HEK293 (cell line): ENCODE measurements around the gene ITGA3.

Source experiments
- CTCF ChIA-PET: fragments of 350-600 bp; formaldehyde crosslinking; extraction: SDS; loops from one replicate; lab custom pipeline; 2021; ENCODE audit warnings: antibody characterized with exemption; lab: Yijun Ruan, JAX
- POLR2A ChIA-PET: fragments of 300-600 bp; formaldehyde crosslinking; extraction: SDS; loops from one replicate; lab custom pipeline; 2020; ENCODE audit warnings: antibody characterized with exemption, inconsistent platforms; lab: Yijun Ruan, JAX
- H3K27ac ChIP-seq: fragments of 200-500 bp; sonication (Bioruptor generic); 2 replicates; pipeline ENCODE4 v1.5.1; 2014; ENCODE audit warnings: low read depth, low read length, control low read depth, inconsistent platforms; ENCODE audit errors: extremely low read depth
- H3K36me3 ChIP-seq, 2 experiments: fragments of 200-500 bp in 1 of 2; sonication (Bioruptor generic) in 1 of 2; 1 replicate in 1 of 2; 2 replicates in 1 of 2; pipeline ENCODE4 v1.5.1; 2014 to 2017; ENCODE audit warnings: inconsistent platforms in 2 of 2, low read length in 2 of 2; ENCODE audit not compliant: control insufficient read depth in 2 of 2, insufficient read depth in 1 of 2
- H3K4me1 ChIP-seq: fragments of 200-500 bp; sonication (Bioruptor generic); 2 replicates; pipeline ENCODE4 v1.5.1; 2014; ENCODE audit warnings: mild to moderate bottlenecking, low read length, inconsistent platforms; ENCODE audit not compliant: control insufficient read depth, insufficient read depth
- H3K4me3 ChIP-seq: 2 replicates; pipeline ENCODE4 v1.5.1; 2011; ENCODE audit warnings: low read depth, mild to moderate bottlenecking, control low read depth, low read length, moderate library complexity
- H3K9me3 ChIP-seq: fragments of 200-500 bp; sonication (Bioruptor generic); 2 replicates; pipeline ENCODE4 v1.5.1; 2014; ENCODE audit warnings: low read depth, low read length, inconsistent platforms; ENCODE audit not compliant: control insufficient read depth, insufficient read depth
- GLIS1 ChIP-seq: fragments of 450-650 bp; formaldehyde crosslinking; IDR thresholded peaks from 2 replicates; pipeline ENCODE4 v1.5.1; 2016; ENCODE audit warnings: missing biosample characterization, missing genetic modification characterization
- KLF10 ChIP-seq: fragments of 450-650 bp; IDR thresholded peaks from 2 replicates; pipeline ENCODE4 v1.5.1; 2018; ENCODE audit warnings: missing biosample characterization, mild to moderate bottlenecking, missing genetic modification characterization
- KLF9 ChIP-seq: fragments of 450-650 bp; formaldehyde crosslinking; IDR thresholded peaks from 2 replicates; pipeline ENCODE4 v1.5.1; 2016; ENCODE audit warnings: missing biosample characterization, missing genetic modification characterization, low read depth
- REPIN1 ChIP-seq: fragments of 450-650 bp; formaldehyde crosslinking; IDR thresholded peaks from 2 replicates; pipeline ENCODE4 v1.5.1; 2017; ENCODE audit warnings: missing biosample characterization, missing genetic modification characterization, low read depth
- ZNF16 ChIP-seq: fragments of 450-650 bp; formaldehyde crosslinking; IDR thresholded peaks from 2 replicates; pipeline ENCODE4 v1.5.1; 2016; ENCODE audit warnings: low read depth, missing biosample characterization, missing genetic modification characterization
- ZNF184 ChIP-seq: fragments of 450-650 bp; IDR thresholded peaks from 2 replicates; pipeline ENCODE4 v1.5.1; 2018; ENCODE audit warnings: missing biosample characterization, mild to moderate bottlenecking, missing genetic modification characterization
- ZNF223 ChIP-seq: fragments of 450-650 bp; formaldehyde crosslinking; IDR thresholded peaks from 2 replicates; pipeline ENCODE4 v1.5.1; 2016; ENCODE audit warnings: missing biosample characterization, missing genetic modification characterization
- ZNF37A ChIP-seq: fragments of 450-650 bp; IDR thresholded peaks from 2 replicates; pipeline ENCODE4 v1.5.1; 2018; ENCODE audit warnings: missing biosample characterization, missing genetic modification characterization
- ZNF426 ChIP-seq: fragments of 450-650 bp; formaldehyde crosslinking; IDR thresholded peaks from 2 replicates; pipeline ENCODE4 v1.5.1; 2017; ENCODE audit warnings: missing biosample characterization, missing genetic modification characterization, mild to moderate bottlenecking, inconsistent platforms, moderate library complexity
- ZNF48 ChIP-seq: fragments of 450-650 bp; formaldehyde crosslinking; IDR thresholded peaks from 2 replicates; pipeline ENCODE4 v1.5.1; 2016; ENCODE audit warnings: missing biosample characterization, missing genetic modification characterization
- ZNF596 ChIP-seq: fragments of 450-650 bp; IDR thresholded peaks from 2 replicates; pipeline ENCODE4 v1.5.0; 2018; ENCODE audit warnings: missing biosample characterization, mild to moderate bottlenecking, missing genetic modification characterization, moderate library complexity
- ZNF658 ChIP-seq: fragments of 450-650 bp; formaldehyde crosslinking; IDR thresholded peaks from 2 replicates; pipeline ENCODE4; 2016; ENCODE audit warnings: missing biosample characterization, missing genetic modification characterization
- ZSCAN16 ChIP-seq: fragments of 450-650 bp; formaldehyde crosslinking; IDR thresholded peaks from 2 replicates; pipeline ENCODE4 v1.5.1; 2016; ENCODE audit warnings: missing biosample characterization, missing genetic modification characterization
- ZSCAN30 ChIP-seq: fragments of 450-650 bp; IDR thresholded peaks from 2 replicates; pipeline ENCODE4 v1.5.1; 2018; ENCODE audit warnings: missing biosample characterization, mild to moderate bottlenecking, missing genetic modification characterization, moderate library complexity
- TF ChIP-seq, protein P1 (sequence below): fragments of 450-650 bp; formaldehyde crosslinking; IDR thresholded peaks from 2 replicates; pipeline ENCODE4 v1.5.1; 2016; ENCODE audit warnings: missing biosample characterization, missing genetic modification characterization
- TF ChIP-seq, protein P2 (sequence below): fragments of 450-650 bp; formaldehyde crosslinking; IDR thresholded peaks from 2 replicates; pipeline ENCODE4 v1.5.1; 2017; ENCODE audit warnings: missing biosample characterization, missing genetic modification characterization
- TF ChIP-seq, protein P3 (sequence below): fragments of 450-650 bp; formaldehyde crosslinking; IDR thresholded peaks from 2 replicates; pipeline ENCODE4 v1.5.1; 2017; ENCODE audit warnings: missing biosample characterization, missing genetic modification characterization
- TF ChIP-seq, protein P4 (sequence below): fragments of 450-650 bp; formaldehyde crosslinking; IDR thresholded peaks from 2 replicates; pipeline ENCODE4 v1.5.1; 2017; ENCODE audit warnings: missing biosample characterization, missing genetic modification characterization
- TF ChIP-seq, protein P5 (sequence below): fragments of 450-650 bp; formaldehyde crosslinking; IDR thresholded peaks from 2 replicates; pipeline ENCODE4 v1.5.1; 2016; ENCODE audit warnings: missing biosample characterization, missing genetic modification characterization, low read depth

The ITGA3 gene

DNA sequence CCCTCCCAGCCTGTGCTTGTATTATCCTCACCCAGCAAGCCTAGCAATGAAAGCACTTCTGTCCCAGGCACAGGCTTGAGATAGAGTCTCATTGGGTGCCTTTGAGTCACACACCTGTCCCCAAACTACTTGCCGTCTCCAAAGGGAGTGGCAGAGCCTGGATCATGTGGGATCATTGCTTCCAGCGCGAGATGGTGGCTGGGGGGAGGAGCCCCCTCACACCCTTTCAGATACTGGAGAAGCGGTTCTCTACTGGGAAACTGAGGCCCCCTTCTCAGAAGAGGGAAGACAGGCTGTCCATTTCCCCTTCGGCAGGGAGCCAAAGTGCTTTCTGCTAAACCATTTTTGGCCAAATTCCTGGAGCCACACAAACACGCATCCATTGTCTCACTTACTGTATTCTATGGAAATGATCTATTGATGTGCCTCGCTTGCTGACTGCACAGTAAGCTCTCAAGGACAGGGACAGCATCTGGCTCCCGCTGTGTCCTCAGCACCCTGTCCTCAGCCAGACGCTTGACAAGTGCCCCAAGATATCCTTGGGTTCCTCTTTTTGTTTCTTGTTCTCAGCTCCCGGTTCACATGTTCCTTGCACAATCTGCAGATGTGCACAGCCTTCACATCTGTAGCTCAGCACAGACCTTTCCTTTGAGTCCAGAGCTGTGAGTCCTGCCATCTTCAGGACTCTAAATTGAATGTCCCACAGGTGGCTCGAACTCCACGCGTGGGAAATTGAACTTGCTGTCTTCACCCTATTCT is 34.9 kb upstream of the ITGA3 start:
- no peaks in the 10 kb centered on the region for H3K4me1 ChIP-seq
- no peak overlapping the region for H3K27ac ChIP-seq
- CTCF ChIA-PET = interaction anchor here (0.7 to 3.6 kb wide), 7 partner anchors 11 to 297 kb away, joined by 3 to 22 read pairs (median 4); partner anchors contain the start of genes DLX3 and PDK2
- TF ChIP-seq ZNF223 = no peak
- no peak for TF ChIP-seq ZNF16 (tag by site-specific recombination)
- no peak for TF ChIP-seq KLF10 (tag by site-specific recombination)
- no peak for TF ChIP-seq ZSCAN30 (tag by site-specific recombination)
- TF ChIP-seq, protein P1, sequence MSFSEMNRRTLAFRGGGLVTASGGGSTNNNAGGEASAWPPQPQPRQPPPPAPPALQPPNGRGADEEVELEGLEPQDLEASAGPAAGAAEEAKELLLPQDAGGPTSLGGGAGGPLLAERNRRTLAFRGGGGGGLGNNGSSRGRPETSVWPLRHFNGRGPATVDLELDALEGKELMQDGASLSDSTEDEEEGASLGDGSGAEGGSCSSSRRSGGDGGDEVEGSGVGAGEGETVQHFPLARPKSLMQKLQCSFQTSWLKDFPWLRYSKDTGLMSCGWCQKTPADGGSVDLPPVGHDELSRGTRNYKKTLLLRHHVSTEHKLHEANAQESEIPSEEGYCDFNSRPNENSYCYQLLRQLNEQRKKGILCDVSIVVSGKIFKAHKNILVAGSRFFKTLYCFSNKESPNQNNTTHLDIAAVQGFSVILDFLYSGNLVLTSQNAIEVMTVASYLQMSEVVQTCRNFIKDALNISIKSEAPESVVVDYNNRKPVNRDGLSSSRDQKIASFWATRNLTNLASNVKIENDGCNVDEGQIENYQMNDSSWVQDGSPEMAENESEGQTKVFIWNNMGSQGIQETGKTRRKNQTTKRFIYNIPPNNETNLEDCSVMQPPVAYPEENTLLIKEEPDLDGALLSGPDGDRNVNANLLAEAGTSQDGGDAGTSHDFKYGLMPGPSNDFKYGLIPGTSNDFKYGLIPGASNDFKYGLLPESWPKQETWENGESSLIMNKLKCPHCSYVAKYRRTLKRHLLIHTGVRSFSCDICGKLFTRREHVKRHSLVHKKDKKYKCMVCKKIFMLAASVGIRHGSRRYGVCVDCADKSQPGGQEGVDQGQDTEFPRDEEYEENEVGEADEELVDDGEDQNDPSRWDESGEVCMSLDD (tag by site-specific recombination) = no peak
- TF ChIP-seq, protein P2, sequence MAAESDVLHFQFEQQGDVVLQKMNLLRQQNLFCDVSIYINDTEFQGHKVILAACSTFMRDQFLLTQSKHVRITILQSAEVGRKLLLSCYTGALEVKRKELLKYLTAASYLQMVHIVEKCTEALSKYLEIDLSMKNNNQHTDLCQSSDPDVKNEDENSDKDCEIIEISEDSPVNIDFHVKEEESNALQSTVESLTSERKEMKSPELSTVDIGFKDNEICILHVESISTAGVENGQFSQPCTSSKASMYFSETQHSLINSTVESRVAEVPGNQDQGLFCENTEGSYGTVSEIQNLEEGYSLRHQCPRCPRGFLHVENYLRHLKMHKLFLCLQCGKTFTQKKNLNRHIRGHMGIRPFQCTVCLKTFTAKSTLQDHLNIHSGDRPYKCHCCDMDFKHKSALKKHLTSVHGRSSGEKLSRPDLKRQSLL (tag by site-specific recombination) = no peak
- TF ChIP-seq REPIN1 = no peak
- TF ChIP-seq, protein P3, sequence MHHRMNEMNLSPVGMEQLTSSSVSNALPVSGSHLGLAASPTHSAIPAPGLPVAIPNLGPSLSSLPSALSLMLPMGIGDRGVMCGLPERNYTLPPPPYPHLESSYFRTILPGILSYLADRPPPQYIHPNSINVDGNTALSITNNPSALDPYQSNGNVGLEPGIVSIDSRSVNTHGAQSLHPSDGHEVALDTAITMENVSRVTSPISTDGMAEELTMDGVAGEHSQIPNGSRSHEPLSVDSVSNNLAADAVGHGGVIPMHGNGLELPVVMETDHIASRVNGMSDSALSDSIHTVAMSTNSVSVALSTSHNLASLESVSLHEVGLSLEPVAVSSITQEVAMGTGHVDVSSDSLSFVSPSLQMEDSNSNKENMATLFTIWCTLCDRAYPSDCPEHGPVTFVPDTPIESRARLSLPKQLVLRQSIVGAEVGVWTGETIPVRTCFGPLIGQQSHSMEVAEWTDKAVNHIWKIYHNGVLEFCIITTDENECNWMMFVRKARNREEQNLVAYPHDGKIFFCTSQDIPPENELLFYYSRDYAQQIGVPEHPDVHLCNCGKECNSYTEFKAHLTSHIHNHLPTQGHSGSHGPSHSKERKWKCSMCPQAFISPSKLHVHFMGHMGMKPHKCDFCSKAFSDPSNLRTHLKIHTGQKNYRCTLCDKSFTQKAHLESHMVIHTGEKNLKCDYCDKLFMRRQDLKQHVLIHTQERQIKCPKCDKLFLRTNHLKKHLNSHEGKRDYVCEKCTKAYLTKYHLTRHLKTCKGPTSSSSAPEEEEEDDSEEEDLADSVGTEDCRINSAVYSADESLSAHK (tag by site-specific recombination) = no peak
- TF ChIP-seq ZNF37A (tag by site-specific recombination) = no peak
- TF ChIP-seq GLIS1 (tag by site-specific recombination) = no peak
- TF ChIP-seq ZNF658 (tag by site-specific recombination) = no peak
- no peak for TF ChIP-seq ZNF48 (tag by site-specific recombination)
- TF ChIP-seq, protein P4, sequence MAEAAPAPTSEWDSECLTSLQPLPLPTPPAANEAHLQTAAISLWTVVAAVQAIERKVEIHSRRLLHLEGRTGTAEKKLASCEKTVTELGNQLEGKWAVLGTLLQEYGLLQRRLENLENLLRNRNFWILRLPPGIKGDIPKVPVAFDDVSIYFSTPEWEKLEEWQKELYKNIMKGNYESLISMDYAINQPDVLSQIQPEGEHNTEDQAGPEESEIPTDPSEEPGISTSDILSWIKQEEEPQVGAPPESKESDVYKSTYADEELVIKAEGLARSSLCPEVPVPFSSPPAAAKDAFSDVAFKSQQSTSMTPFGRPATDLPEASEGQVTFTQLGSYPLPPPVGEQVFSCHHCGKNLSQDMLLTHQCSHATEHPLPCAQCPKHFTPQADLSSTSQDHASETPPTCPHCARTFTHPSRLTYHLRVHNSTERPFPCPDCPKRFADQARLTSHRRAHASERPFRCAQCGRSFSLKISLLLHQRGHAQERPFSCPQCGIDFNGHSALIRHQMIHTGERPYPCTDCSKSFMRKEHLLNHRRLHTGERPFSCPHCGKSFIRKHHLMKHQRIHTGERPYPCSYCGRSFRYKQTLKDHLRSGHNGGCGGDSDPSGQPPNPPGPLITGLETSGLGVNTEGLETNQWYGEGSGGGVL = no peak
- no peak for TF ChIP-seq ZSCAN16 (tag by site-specific recombination)
- TF ChIP-seq, protein P5, sequence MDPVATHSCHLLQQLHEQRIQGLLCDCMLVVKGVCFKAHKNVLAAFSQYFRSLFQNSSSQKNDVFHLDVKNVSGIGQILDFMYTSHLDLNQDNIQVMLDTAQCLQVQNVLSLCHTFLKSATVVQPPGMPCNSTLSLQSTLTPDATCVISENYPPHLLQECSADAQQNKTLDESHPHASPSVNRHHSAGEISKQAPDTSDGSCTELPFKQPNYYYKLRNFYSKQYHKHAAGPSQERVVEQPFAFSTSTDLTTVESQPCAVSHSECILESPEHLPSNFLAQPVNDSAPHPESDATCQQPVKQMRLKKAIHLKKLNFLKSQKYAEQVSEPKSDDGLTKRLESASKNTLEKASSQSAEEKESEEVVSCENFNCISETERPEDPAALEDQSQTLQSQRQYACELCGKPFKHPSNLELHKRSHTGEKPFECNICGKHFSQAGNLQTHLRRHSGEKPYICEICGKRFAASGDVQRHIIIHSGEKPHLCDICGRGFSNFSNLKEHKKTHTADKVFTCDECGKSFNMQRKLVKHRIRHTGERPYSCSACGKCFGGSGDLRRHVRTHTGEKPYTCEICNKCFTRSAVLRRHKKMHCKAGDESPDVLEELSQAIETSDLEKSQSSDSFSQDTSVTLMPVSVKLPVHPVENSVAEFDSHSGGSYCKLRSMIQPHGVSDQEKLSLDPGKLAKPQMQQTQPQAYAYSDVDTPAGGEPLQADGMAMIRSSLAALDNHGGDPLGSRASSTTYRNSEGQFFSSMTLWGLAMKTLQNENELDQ = no peak
- no peak for TF ChIP-seq ZNF596 (tag by site-specific recombination)
- TF ChIP-seq ZNF426 (tag by site-specific recombination) = no peak
- no peak for TF ChIP-seq ZNF184 (tag by site-specific recombination)
- TF ChIP-seq KLF9 = no peak
- TF ChIP-seq, all 188 proteins: peak for 0
- no peak overlapping the region for H3K4me3 ChIP-seq
- POLR2A ChIA-PET = no interaction called here
- H3K36me3 ChIP-seq = no peaks in the 10 kb centered on the region
- no peaks in the 10 kb centered on the region for H3K9me3 ChIP-seq
